ENCODE measurements around the gene TRIM62. TPM values are rescaled to one million over a fixed set of nuclear protein-coding genes. Genes with fewer than 3 reads are reported as not detected.

Gene TRIM62
- total RNA-seq, 4 donors from 2014 or later: 25.8 to 41.4 (median 34.0) TPM

GRCh38 chr1:33169290-33170055 lies 12.4 kb downstream of the TRIM62 start:
- 69% methylated on average over 11 of the region's 11 CpGs for WGBS
- no peaks in the 10 kb centered on the region for H3K36me3 ChIP-seq

GRCh38 chr1:33168556-33169289 lies 13.1 kb downstream of the TRIM62 start:
- Histone ChIP-seq H3K27ac (no peak overlapping the region), H3K4me1 (no peaks in the 10 kb centered on the region), H3K9me3 (no peaks in the 10 kb centered on the region), H3K27me3 (no peaks in the 10 kb centered on the region), H3K4me3 (no peak overlapping the region), H3K36me3 (no peaks in the 10 kb centered on the region)
- DNase-seq (ENCODE audit: low spot score in 2 of 2): no peak
- 67% methylated on average over 8 of the region's 11 CpGs for WGBS
- TF ChIP-seq POLR2AphosphoS5 (IDR thresholded peaks at IDR 0.05) (no peak), POLR2A (IDR thresholded peaks at IDR 0.05) (no peak), CTCF (IDR thresholded peaks at IDR 0.05) (no peak), EP300 (IDR thresholded peaks at IDR 0.05) (no peak)

More at GRCh38 chr1:33169290-33170055, 12.4 kb downstream of the TRIM62 start:
- Histone ChIP-seq H3K27ac (no peak overlapping the region), H3K9me3 (no peaks in the 10 kb centered on the region), H3K27me3 (no peaks in the 10 kb centered on the region), H3K4me3 (no peak overlapping the region), H3K4me1 (no peaks in the 10 kb centered on the region)
- DNase-seq (ENCODE audit: low spot score in 2 of 2): no peak
- TF ChIP-seq POLR2AphosphoS5 (IDR thresholded peaks at IDR 0.05) (no peak), POLR2A (IDR thresholded peaks at IDR 0.05) (no peak), CTCF (IDR thresholded peaks at IDR 0.05) (no peak), EP300 (IDR thresholded peaks at IDR 0.05) (no peak)

- WGBS: 91% methylated on average over 4 of the region's 4 CpGs
- H3K36me3 ChIP-seq: no peaks in the 10 kb centered on the region
These were observed 14.0 kb downstream of the TRIM62 start for GRCh38 chr1:33167650-33168447.

GRCh38 chr1:33165809-33166208 lies 16.0 kb downstream of the TRIM62 start:
- TF ChIP-seq EP300 (IDR thresholded peaks at IDR 0.05): no peak
- TF ChIP-seq POLR2AphosphoS5 (IDR thresholded peaks at IDR 0.05): no peak
- TF ChIP-seq CTCF (IDR thresholded peaks at IDR 0.05): no peak
- no peak for TF ChIP-seq POLR2A (IDR thresholded peaks at IDR 0.05)

More at GRCh38 chr1:33167650-33168447, 14.0 kb downstream of the TRIM62 start:
- no peaks in the 10 kb centered on the region for H3K27me3 ChIP-seq
- no peak overlapping the region for H3K27ac ChIP-seq
- no peaks in the 10 kb centered on the region for H3K9me3 ChIP-seq
- no peak overlapping the region for H3K4me3 ChIP-seq
- no peak for DNase-seq (ENCODE audit: low spot score in 2 of 2)
- no peak for TF ChIP-seq EP300 (IDR thresholded peaks at IDR 0.05)
- H3K4me1 ChIP-seq: no peaks in the 10 kb centered on the region

GRCh38 chr1:33165209-33165608 lies 16.6 kb downstream of the TRIM62 start:
- H3K36me3 ChIP-seq: peaks cover 4% of the 10 kb centered on the region
- no peak overlapping the region for H3K27ac ChIP-seq
- TF ChIP-seq POLR2A (IDR thresholded peaks at IDR 0.05) (no peak), POLR2AphosphoS5 (IDR thresholded peaks at IDR 0.05) (no peak), EP300 (IDR thresholded peaks at IDR 0.05) (no peak), CTCF (IDR thresholded peaks at IDR 0.05) (no peak)
- H3K27me3 ChIP-seq: no peaks in the 10 kb centered on the region
- no peak overlapping the region for H3K4me3 ChIP-seq
- DNase-seq (ENCODE audit: low spot score in 2 of 2): no peak
- WGBS: 86% methylated on average over 21 of the region's 21 CpGs
- no peaks in the 10 kb centered on the region for H3K9me3 ChIP-seq
- H3K4me1 ChIP-seq: peaks cover 10% of the 10 kb centered on the region

More at GRCh38 chr1:33165809-33166208, 16.0 kb downstream of the TRIM62 start:
- DNase-seq (ENCODE audit: low spot score in 2 of 2): no peak
- Histone ChIP-seq H3K4me1 (peaks cover 8% of the 10 kb centered on the region), H3K9me3 (no peaks in the 10 kb centered on the region), H3K4me3 (no peak overlapping the region), H3K36me3 (peaks cover 4% of the 10 kb centered on the region), H3K27ac (no peak overlapping the region), H3K27me3 (no peaks in the 10 kb centered on the region)
- 97% methylated on average over 6 of the region's 6 CpGs for WGBS

Data from suprapubic skin (tissue), 4 donors.